ENCODE measurements around the gene FNDC8.
"Not testable (repeated sequence)": the region's sequence is repeated elsewhere in the genome, so short reads cannot be mapped to it uniquely, and the experiment has no call there.

Gene FNDC8

DNA sequence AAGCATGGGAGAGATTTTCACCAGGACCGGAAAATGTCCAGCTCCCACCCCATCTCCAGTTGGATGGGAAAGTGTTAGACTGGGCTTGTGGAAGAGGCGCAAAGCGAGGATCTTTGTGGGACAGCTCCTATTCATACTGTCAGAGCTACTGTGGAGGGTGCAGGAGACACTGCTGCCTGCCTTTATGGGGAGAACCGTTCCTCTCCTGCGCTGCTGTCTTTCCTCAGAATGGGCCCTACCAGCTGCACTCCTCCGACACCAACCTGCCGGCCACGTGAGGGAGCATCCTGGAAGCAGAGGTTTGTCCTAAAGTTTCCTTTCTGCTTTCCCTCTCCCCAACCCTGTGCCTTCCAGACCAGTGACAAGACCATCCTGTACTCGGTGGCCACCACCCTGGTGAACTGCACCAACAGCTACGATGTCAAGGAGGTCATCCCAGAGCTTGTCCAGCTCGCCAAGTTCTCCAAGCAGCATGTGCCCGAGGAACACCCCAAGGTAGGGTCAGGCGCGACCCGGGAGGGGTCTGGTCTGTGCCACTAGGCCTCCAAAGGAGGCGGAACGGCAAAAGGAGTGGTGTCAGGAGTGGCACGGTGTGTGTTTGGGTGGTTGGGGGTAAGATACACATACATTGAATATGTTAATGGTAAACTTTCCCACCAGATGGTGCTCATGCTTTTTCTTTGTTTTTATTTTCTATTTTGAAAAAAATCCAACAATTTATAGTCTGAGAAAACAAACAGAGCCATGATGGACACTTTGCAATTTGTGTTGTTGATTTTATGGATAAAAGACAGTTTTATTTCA, 49.8 kb downstream of the FNDC8 start:
- CTCF ChIA-PET, result interaction anchor here (0.9 to 2.7 kb wide), 6 partner anchors 30 to 576 kb away, joined by 4 to 19 read pairs (median 6); partner anchors contain the start of gene SLFN12L
- POLR2A ChIA-PET, result no interaction called here
- peak; percentile 53 for DNase-seq (ENCODE audit: extremely low spot score)
- TF ChIP-seq, protein P1, sequence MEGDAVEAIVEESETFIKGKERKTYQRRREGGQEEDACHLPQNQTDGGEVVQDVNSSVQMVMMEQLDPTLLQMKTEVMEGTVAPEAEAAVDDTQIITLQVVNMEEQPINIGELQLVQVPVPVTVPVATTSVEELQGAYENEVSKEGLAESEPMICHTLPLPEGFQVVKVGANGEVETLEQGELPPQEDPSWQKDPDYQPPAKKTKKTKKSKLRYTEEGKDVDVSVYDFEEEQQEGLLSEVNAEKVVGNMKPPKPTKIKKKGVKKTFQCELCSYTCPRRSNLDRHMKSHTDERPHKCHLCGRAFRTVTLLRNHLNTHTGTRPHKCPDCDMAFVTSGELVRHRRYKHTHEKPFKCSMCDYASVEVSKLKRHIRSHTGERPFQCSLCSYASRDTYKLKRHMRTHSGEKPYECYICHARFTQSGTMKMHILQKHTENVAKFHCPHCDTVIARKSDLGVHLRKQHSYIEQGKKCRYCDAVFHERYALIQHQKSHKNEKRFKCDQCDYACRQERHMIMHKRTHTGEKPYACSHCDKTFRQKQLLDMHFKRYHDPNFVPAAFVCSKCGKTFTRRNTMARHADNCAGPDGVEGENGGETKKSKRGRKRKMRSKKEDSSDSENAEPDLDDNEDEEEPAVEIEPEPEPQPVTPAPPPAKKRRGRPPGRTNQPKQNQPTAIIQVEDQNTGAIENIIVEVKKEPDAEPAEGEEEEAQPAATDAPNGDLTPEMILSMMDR (IDR thresholded peaks at IDR 0.05; ENCODE audit: control extremely low read depth, extremely low read depth, low read depth, missing control alignments), result peak; percentile 11

DNA sequence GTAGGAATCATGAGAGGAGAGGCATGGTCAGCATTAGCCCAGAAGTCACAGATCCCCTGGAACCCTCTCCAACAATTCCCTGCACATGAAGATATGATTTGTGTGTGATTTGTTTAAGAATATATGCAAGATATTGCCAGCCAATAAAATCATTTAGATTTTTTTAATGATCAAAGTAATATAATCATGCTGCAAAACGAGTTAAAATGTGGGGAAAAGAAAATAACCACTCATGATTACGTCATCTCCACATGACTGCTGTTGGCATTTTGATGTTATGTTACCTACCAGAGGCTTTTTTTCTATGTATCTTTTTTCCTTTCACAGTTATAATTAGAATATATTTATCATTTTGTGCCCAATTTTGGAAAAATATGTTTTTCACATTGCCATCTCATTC, 50.4 kb downstream of the FNDC8 start:
- ChIA-PET POLR2A (no interaction called here), CTCF (interaction anchor here (1.5 to 1.8 kb wide), 2 partner anchors 362 to 576 kb away, joined by 8 read pairs; no protein-coding TSS in a partner anchor)
- DNase-seq (ENCODE audit: extremely low spot score), result no peak
- TF ChIP-seq, protein P1 (IDR thresholded peaks at IDR 0.05; ENCODE audit: control extremely low read depth, extremely low read depth, low read depth, missing control alignments), result no peak

DNA sequence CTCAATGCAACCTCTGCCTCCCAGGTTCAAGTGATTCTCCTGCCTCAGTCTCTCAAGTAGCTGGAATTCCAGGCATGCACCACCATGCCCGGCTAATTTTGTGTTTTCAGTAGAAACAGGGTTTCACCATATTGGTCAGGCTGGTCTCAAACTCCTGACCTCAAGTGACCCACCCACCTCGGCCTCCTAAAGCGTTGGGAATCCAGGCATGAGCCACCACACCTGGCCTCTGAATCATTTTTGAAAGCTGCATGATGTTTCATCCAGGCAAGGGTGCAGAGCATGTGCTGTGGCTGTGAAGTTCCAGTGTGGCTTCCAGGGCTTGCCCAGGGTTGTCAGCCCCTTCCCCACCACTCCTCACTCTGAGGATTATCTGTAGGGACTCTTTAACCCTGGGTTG, 50.9 kb downstream of the FNDC8 start:
- DNase-seq (ENCODE audit: extremely low spot score); POLR2A ChIA-PET: not testable (repeated sequence)
- CTCF ChIA-PET, result interaction anchor here (1.1 to 1.5 kb wide), 2 partner anchors 10 to 362 kb away, joined by 3 to 8 read pairs; no protein-coding TSS in a partner anchor

DNA sequence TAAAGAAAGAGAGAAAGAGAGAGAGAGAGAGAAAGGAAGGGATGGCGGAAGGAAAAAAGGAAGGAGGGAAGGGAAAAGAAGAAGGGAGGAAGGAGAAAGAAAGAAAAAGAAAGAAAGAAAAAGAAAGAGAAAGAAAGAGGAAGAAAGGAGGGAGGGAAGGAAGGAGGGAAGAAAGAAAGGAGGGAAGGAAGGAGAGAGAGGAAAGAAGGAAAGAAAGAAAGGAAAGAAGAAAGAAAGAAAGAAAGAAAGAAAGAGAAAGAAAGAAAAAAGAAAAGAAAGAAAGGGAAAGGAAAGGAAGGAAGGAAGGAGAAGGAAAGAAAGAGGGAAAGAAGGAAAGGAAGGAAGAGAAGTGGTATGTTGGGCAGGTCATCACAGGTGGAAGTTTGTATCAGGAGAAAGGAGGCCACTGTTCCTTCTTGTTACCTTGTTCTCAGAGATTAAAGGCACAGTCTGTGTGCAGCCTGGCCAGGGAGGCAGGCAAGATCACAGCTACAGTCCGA, 53.5 kb downstream of the FNDC8 start:
- ChIA-PET CTCF (interaction anchor here (1.2 to 1.4 kb wide), 2 partner anchors 9 to 359 kb away, joined by 4 read pairs; no protein-coding TSS in a partner anchor), POLR2A (no interaction called here)
- no peak for DNase-seq (ENCODE audit: extremely low spot score)
- TF ChIP-seq, protein P1 (IDR thresholded peaks at IDR 0.05; ENCODE audit: control extremely low read depth, extremely low read depth, low read depth, missing control alignments), result no peak

DNA sequence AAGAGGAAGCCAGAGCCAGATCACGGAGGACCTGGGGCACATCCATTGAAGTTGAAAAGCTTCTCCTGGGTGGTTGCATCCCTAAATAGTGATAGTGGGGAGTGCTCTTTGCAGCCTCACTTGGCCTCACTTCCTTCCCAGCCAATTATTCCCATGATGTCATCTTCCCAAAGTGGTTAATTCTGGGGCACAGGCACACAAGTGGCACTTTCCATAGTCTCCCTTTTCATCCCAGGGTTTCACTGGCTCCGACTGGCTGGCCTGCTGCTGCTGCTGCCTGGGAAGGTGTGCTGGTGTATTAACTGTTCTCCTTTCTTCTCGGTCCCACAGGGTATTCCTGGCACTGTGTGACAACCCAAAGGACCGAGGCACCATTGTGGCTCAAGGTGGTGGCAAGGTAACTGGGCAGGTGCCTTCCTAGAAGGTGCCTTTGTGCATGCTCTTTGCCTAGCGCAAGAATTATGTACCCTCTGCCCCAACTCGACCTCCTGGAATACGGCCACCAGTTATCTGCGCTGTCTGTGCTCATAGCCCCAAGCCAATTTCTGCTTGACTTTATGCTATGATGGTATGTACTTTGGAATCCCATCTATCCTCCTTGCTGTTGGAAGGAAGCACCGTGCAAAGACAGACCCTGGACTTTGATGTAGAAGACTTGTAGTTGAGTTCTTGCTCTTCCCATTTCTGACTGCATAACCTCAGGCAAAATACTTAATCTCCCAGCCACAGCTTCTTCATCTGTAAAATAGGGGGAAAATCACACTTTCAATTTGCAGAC, 54.4 kb downstream of the FNDC8 start:
- TF ChIP-seq, protein P1 (IDR thresholded peaks at IDR 0.05; ENCODE audit: control extremely low read depth, extremely low read depth, low read depth, missing control alignments), result no peak
- CTCF ChIA-PET, result interaction anchor here (1.2 kb wide), 1 partner anchor 8 kb away, joined by 4 read pairs; no protein-coding TSS in a partner anchor
- no peak for DNase-seq (ENCODE audit: extremely low spot score)
- POLR2A ChIA-PET, result no interaction called here

DNA sequence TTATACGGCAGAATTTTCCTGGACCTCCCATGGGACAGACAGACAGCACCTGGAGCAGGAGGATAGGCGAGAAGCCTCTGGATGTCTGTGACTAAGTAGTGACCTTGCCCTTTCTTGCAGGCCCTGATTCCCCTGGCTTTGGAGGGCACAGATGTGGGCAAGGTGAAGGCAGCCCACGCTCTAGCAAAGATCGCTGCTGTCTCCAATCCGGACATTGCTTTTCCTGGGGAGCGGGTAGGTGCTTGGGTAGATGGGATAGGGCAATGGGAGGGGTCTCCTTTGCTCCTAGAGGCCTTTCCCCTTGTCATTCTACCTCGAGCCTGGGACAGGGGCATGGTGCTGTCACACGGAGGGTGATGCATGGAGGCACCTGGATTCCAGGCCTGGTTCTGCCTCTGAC, 55.5 kb downstream of the FNDC8 start:
- no peak for DNase-seq (ENCODE audit: extremely low spot score)
- ChIA-PET CTCF (no interaction called here), POLR2A (no interaction called here)
- TF ChIP-seq, protein P1 (IDR thresholded peaks at IDR 0.05; ENCODE audit: control extremely low read depth, extremely low read depth, low read depth, missing control alignments), result no peak

DNA sequence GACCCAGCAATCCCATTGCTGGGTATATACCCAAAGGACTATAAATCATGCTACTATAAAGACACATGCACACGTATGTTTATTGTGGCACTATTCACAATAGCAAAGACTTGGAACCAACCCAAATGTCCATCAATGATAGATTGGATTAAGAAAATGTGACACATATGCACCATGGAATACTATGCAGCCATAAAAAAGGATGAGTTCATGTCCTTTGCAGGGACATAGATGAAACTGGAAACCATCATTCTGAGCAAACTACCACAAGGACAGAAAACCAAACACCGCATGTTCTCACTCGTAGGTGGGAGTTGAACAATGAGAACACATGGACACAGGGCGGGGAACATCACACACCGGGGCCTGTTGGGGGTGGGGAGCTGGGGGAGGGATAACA, 58.0 kb downstream of the FNDC8 start:
- POLR2A ChIA-PET; DNase-seq (ENCODE audit: extremely low spot score): not testable (repeated sequence)
- CTCF ChIA-PET, result interaction anchor here (1.3 kb wide), 1 partner anchor 355 kb away, joined by 3 read pairs; no protein-coding TSS in a partner anchor

All from GM10248 (cell line).